Vagina (tissue), 2 donors: ENCODE results near the gene SEC22C. TPM values are rescaled to one million over a fixed set of nuclear protein-coding genes. Genes with fewer than 3 reads are reported as not detected.

Experiments
- DNase-seq, 2 donors: peaks; one replicate each; pipeline ENCODE4 v3.0.0-alpha.2; 2017; ENCODE audit errors: extremely low spot score in 2 of 2
- H3K27ac ChIP-seq: fragments of 200-600 bp; sonication (generic); one replicate; pipeline ENCODE4 v1.5.1; 2019
- H3K27me3 ChIP-seq: fragments of 200-600 bp; sonication (generic); one replicate; pipeline ENCODE4 v1.5.1; 2019
- H3K36me3 ChIP-seq, 2 donors: fragments of 200-600 bp; sonication (generic); one replicate each; pipeline ENCODE4 v1.5.1; 2017 to 2019
- H3K4me1 ChIP-seq: fragments of 200-600 bp; sonication (generic); one replicate; pipeline ENCODE4 v1.5.1; 2019
- H3K4me3 ChIP-seq, 2 donors: fragments of 200-600 bp; sonication (generic); 1 replicate in 1 of 2; 2 replicates in 1 of 2; pipeline ENCODE4 v1.5.1; 2016 to 2019
- H3K9me3 ChIP-seq: fragments of 200-600 bp; sonication (generic); one replicate; pipeline ENCODE4 v1.5.1; 2019
- CTCF ChIP-seq, 3 experiments: fragments of 450-650 bp in 2 of 3; fragments of 200-600 bp in 1 of 3; sonication (generic) in 1 of 3; IDR thresholded peaks; one replicate each; pipeline ENCODE4 v1.5.1; 2017 to 2019; ENCODE audit warnings: antibody characterized with exemption in 3 of 3, mild to moderate bottlenecking in 2 of 3, moderate library complexity in 2 of 3
- POLR2A ChIP-seq, 2 donors: fragments of 450-650 bp; IDR thresholded peaks; one replicate each; pipeline ENCODE4 v1.6.1; 2017; ENCODE audit warnings: antibody characterized with exemption in 2 of 2, mild to moderate bottlenecking in 2 of 2, moderate library complexity in 2 of 2
- POLR2AphosphoS5 ChIP-seq, 2 donors: sonication (generic); formaldehyde crosslinking; IDR thresholded peaks; one replicate each; pipeline ENCODE4 v1.9.0; 2017; ENCODE audit warnings: antibody characterized with exemption in 2 of 2, mild to moderate bottlenecking in 2 of 2, low read depth in 1 of 2; ENCODE audit not compliant: insufficient read depth in 1 of 2
- intact Hi-C: fragments of 100-400 bp; cut with DNase I; formaldehyde crosslinking; loops from one replicate; pipeline ENCODE4 v1.15.1; 2023
- total RNA-seq: library from RNA; depleted of rRNA; stranded (reverse); fragments of >200 nt; gene quantifications from one replicate; pipeline ENCODE4 v1.2.3, GENCODE V29; 2016

Gene SEC22C
- total RNA-seq, 1 donor from 2014 or later: 27.5 TPM

GRCh38 chr3:42591811-42592210 is 10.0 kb upstream of the SEC22C start:
- Histone ChIP-seq H3K27me3 (no peaks in the 10 kb centered on the region), H3K4me1 (peaks cover 22% of the 10 kb centered on the region), H3K27ac (peak overlapping the region; percentile 88), H3K9me3 (no peaks in the 10 kb centered on the region), H3K4me3 (peak overlapping the region in 1 of 2 donors; percentile 73), H3K36me3 (no peaks in the 10 kb centered on the region)
- intact Hi-C loops: loop anchor here (2.0 kb wide), 1 partner anchor 63 kb away; no protein-coding TSS in a partner anchor
- DNase-seq: no peak
- TF ChIP-seq CTCF (IDR thresholded peaks at IDR 0.05): no peak
- no peak for TF ChIP-seq POLR2A (IDR thresholded peaks at IDR 0.05)
- no peak for TF ChIP-seq POLR2AphosphoS5 (IDR thresholded peaks at IDR 0.05; ENCODE audit: insufficient read depth in 1 of 2, low read depth in 1 of 2)

- Histone ChIP-seq H3K4me3 (peak overlapping the region; percentile 66 to 73), H3K36me3 (no peaks in the 10 kb centered on the region), H3K27me3 (no peaks in the 10 kb centered on the region), H3K9me3 (no peaks in the 10 kb centered on the region), H3K27ac (peak overlapping the region; percentile 88), H3K4me1 (peaks cover 22% of the 10 kb centered on the region)
- TF ChIP-seq POLR2AphosphoS5 (IDR thresholded peaks at IDR 0.05; ENCODE audit: insufficient read depth in 1 of 2, low read depth in 1 of 2): no peak
- no peak for TF ChIP-seq POLR2A (IDR thresholded peaks at IDR 0.05)
- no peak for TF ChIP-seq CTCF (IDR thresholded peaks at IDR 0.05)
- no peak for DNase-seq
- intact Hi-C loops: loop anchor here (2.0 kb wide), 1 partner anchor 64 kb away; no protein-coding TSS in a partner anchor
These were observed 9.4 kb upstream of the SEC22C start for GRCh38 chr3:42590989-42591756.

GRCh38 chr3:42589382-42590109 is 7.8 kb upstream of the SEC22C start:
- intact Hi-C loops: loop anchor here (2.0 kb wide), 1 partner anchor 65 kb away; no protein-coding TSS in a partner anchor
- Histone ChIP-seq H3K4me3 (peak overlapping the region; percentile 66 to 73), H3K27ac (peak overlapping the region; percentile 88), H3K27me3 (no peaks in the 10 kb centered on the region), H3K36me3 (no peaks in the 10 kb centered on the region), H3K4me1 (peaks cover 22% of the 10 kb centered on the region), H3K9me3 (no peaks in the 10 kb centered on the region)
- TF ChIP-seq POLR2AphosphoS5 (IDR thresholded peaks at IDR 0.05; ENCODE audit: insufficient read depth in 1 of 2, low read depth in 1 of 2) (no peak), POLR2A (IDR thresholded peaks at IDR 0.05) (no peak), CTCF (IDR thresholded peaks at IDR 0.05) (no peak)
- no peak for DNase-seq

GRCh38 chr3:42588625-42589024 is 6.9 kb upstream of the SEC22C start:
- Histone ChIP-seq H3K27ac (no peak overlapping the region), H3K4me1 (peaks cover 22% of the 10 kb centered on the region), H3K36me3 (no peaks in the 10 kb centered on the region), H3K4me3 (no peak overlapping the region), H3K9me3 (no peaks in the 10 kb centered on the region), H3K27me3 (no peaks in the 10 kb centered on the region)
- intact Hi-C loops: no loop called here
- no peak for TF ChIP-seq CTCF (IDR thresholded peaks at IDR 0.05)
- TF ChIP-seq POLR2A (IDR thresholded peaks at IDR 0.05): no peak
- no peak for TF ChIP-seq POLR2AphosphoS5 (IDR thresholded peaks at IDR 0.05; ENCODE audit: insufficient read depth in 1 of 2, low read depth in 1 of 2)
- no peak for DNase-seq
